Sigmoid colon (tissue), 7 donors: Measurements from ENCODE around the gene MACF1. TPM values are rescaled to one million over a fixed set of nuclear protein-coding genes. Genes with fewer than 3 reads are reported as not detected.

Source experiments
- DNase-seq: peaks from one replicate; pipeline ENCODE4 v3.0.0-alpha.2; 2019
- H3K27ac ChIP-seq, 4 donors: fragments of 200-600 bp; sonication (generic); one replicate each; pipeline ENCODE4 v1.5.1; 2016 to 2019; ENCODE audit warnings: mild to moderate bottlenecking in 1 of 4
- H3K27me3 ChIP-seq, 3 donors: fragments of 200-600 bp; sonication (generic); one replicate each; pipeline ENCODE4 v1.5.1; 2019; ENCODE audit warnings: mild to moderate bottlenecking in 1 of 3
- H3K36me3 ChIP-seq, 4 donors: fragments of 200-600 bp; sonication (generic); one replicate each; pipeline ENCODE4 v1.5.1; 2016 to 2019
- H3K4me1 ChIP-seq, 4 donors: fragments of 200-600 bp; sonication (generic); one replicate each; pipeline ENCODE4 v1.5.1; 2017 to 2019
- H3K4me3 ChIP-seq, 4 donors: fragments of 200-600 bp; sonication (generic); one replicate each; pipeline ENCODE4 v1.5.1; 2017 to 2019; ENCODE audit warnings: mild to moderate bottlenecking in 2 of 4, moderate library complexity in 1 of 4
- H3K9me3 ChIP-seq, 4 donors: fragments of 200-600 bp in 3 of 4; sonication (generic) in 3 of 4; one replicate each; pipeline versions ENCODE4 v1.5.1 to v1.6.1; 2013 to 2019
- CTCF ChIP-seq, 4 experiments: fragments of 450-650 bp in 3 of 4; fragments of 200-600 bp in 1 of 4; IDR thresholded peaks; one replicate each; pipeline ENCODE4 v1.5.1; 2016 to 2019; ENCODE audit warnings: antibody characterized with exemption in 4 of 4, mild to moderate bottlenecking in 3 of 4, moderate library complexity in 2 of 4
- EP300 ChIP-seq, 4 donors: sonication (generic); formaldehyde crosslinking; IDR thresholded peaks; one replicate each; pipeline ENCODE4 v1.6.1; 2017; ENCODE audit warnings: antibody characterized with exemption in 4 of 4
- POLR2A ChIP-seq, 2 donors: fragments of 450-650 bp; IDR thresholded peaks; one replicate each; pipeline ENCODE4 v1.6.1; 2016; ENCODE audit warnings: antibody characterized with exemption in 2 of 2, mild to moderate bottlenecking in 2 of 2, moderate library complexity in 2 of 2
- POLR2AphosphoS5 ChIP-seq, 4 donors: sonication (generic); formaldehyde crosslinking; IDR thresholded peaks; one replicate each; pipeline ENCODE4 v1.6.1; 2017; ENCODE audit warnings: antibody characterized with exemption in 4 of 4
- WGBS, 2 donors: extraction: QIAGEN DNeasy Blood & Tissue Kit; methylation state at CpG; one replicate each; pipeline ENCODE4 v1.1.7; 2013; 5-methylcytosine and 5-hydroxymethylcytosine counted together
- intact Hi-C: fragments of 100-400 bp; cut with DNase I; formaldehyde crosslinking; loops from one replicate; pipeline ENCODE4 v1.15.1; 2023
- polyA plus RNA-seq, 3 donors: library from polyadenylated mRNA; stranded (reverse); fragments of 200-250 nt; gene quantifications; one replicate each; pipeline ENCODE4 v1.2.3, GENCODE V29; 2013
- total RNA-seq, 4 donors: library from RNA; depleted of rRNA; stranded (reverse); fragments of >200 nt; gene quantifications; one replicate each; pipeline ENCODE4 v1.1.0, GENCODE V29; 2016
- donor health status: healthy with polysubstance abuse.
- donor health status: Bipolar disorder and iron deficiency.
- donor health status: healthy.

Gene MACF1
- total and polyA plus RNA-seq, 7 donors, result 16.0 to 657 (median 292) TPM

GRCh38 chr1:39405358-39405757 is 200.9 kb downstream of the MACF1 start:
- Histone ChIP-seq H3K4me3 (no peak overlapping the region), H3K4me1 (peaks cover 0 to 60% (median 51%) of the 10 kb centered on the region in 4 donors), H3K36me3 (peaks cover 0 to 4% (median 0%) of the 10 kb centered on the region in 4 donors), H3K9me3 (no peaks in the 10 kb centered on the region), H3K27ac (peak overlapping the region; percentile 65 to 98 (median 94)), H3K27me3 (no peaks in the 10 kb centered on the region)
- WGBS, 2 donors, result 74 to 76% methylated on average over 2 of the region's 2 CpGs
- intact Hi-C loops, result loop anchor here (5.0 kb wide), 4 partner anchors 123 to 298 kb away; no protein-coding TSS in a partner anchor
- TF ChIP-seq CTCF (IDR thresholded peaks at IDR 0.05) (no peak), EP300 (IDR thresholded peaks at IDR 0.05) (no peak), POLR2A (IDR thresholded peaks at IDR 0.05) (no peak), POLR2AphosphoS5 (IDR thresholded peaks at IDR 0.05) (no peak)
- DNase-seq, result peak; percentile 71

- Histone ChIP-seq H3K36me3 (no peaks in the 10 kb centered on the region), H3K4me1 (peaks cover 0 to 74% (median 65%) of the 10 kb centered on the region in 4 donors), H3K27ac (peak overlapping the region; percentile 92 to 98 (median 96)), H3K9me3 (no peaks in the 10 kb centered on the region), H3K27me3 (no peaks in the 10 kb centered on the region), H3K4me3 (no peak overlapping the region)
- TF ChIP-seq EP300 (IDR thresholded peaks at IDR 0.05), result no peak
- DNase-seq, result no peak
- intact Hi-C loops, result loop anchor here (5.0 kb wide), 4 partner anchors 124 to 299 kb away; no protein-coding TSS in a partner anchor
- 73 to 79% methylated on average over 7 of the region's 7 CpGs for whole genome bisulfite sequencing, 2 donors
Measured at GRCh38 chr1:39406533-39407450, 202.3 kb downstream of the MACF1 start.

- DNase-seq, result no peak
- no peaks in the 10 kb centered on the region for H3K27me3 ChIP-seq
- H3K36me3 ChIP-seq, result no peaks in the 10 kb centered on the region
- peak overlapping the region in 1 of 4 donors; percentile 87 for H3K4me3 ChIP-seq
- no peaks in the 10 kb centered on the region for H3K9me3 ChIP-seq
- TF ChIP-seq CTCF (IDR thresholded peaks at IDR 0.05) (no peak), POLR2A (IDR thresholded peaks at IDR 0.05) (no peak), EP300 (IDR thresholded peaks at IDR 0.05) (no peak), POLR2AphosphoS5 (IDR thresholded peaks at IDR 0.05) (no peak)
- intact Hi-C loops, result loop anchor here (5.0 kb wide), 4 partner anchors 125 to 300 kb away; no protein-coding TSS in a partner anchor
- peak overlapping the region; percentile 92 to 98 (median 96) for H3K27ac ChIP-seq
- H3K4me1 ChIP-seq, result peaks cover 0 to 81% (median 72%) of the 10 kb centered on the region in 4 donors
- WGBS, 2 donors, result 35 to 66% methylated on average over 6 of the region's 6 CpGs
Measured at GRCh38 chr1:39407510-39407895, 203.0 kb downstream of the MACF1 start.

- no peaks in the 10 kb centered on the region for H3K9me3 ChIP-seq
- no peak for TF ChIP-seq EP300 (IDR thresholded peaks at IDR 0.05)
- peak; percentile 48 to 78 (median 67) for TF ChIP-seq POLR2AphosphoS5 (IDR thresholded peaks at IDR 0.05)
- TF ChIP-seq CTCF (IDR thresholded peaks at IDR 0.05), result peak in 1 of 4 experiments; percentile 9
- TF ChIP-seq POLR2A (IDR thresholded peaks at IDR 0.05), result peak in 1 of 2 donors; percentile 61
- intact Hi-C loops, result loop anchor here (5.0 kb wide), 4 partner anchors 126 to 301 kb away; no protein-coding TSS in a partner anchor
- H3K4me1 ChIP-seq, result peaks cover 0 to 87% (median 78%) of the 10 kb centered on the region in 4 donors
- no peaks in the 10 kb centered on the region for H3K27me3 ChIP-seq
- peak overlapping the region; percentile 63 to 87 (median 84) for H3K4me3 ChIP-seq
- peak overlapping the region; percentile 92 to 98 (median 96) for H3K27ac ChIP-seq
- peaks cover 0 to 4% (median 2%) of the 10 kb centered on the region in 4 donors for H3K36me3 ChIP-seq
- DNase-seq, result no peak
- whole genome bisulfite sequencing, 2 donors, result 3 to 12% methylated on average over 38 of the region's 38 CpGs
Measured at GRCh38 chr1:39407896-39408640, 203.6 kb downstream of the MACF1 start.
